ENCODE measurements around the gene MFAP2.

The MFAP2 gene

GRCh38 chr1:17007121-17007520 is 26.7 kb upstream of the MFAP2 start:
- Histone ChIP-seq H3K4me3 (ENCODE audit: low read depth, low read length) (no peak overlapping the region), H3K4me1 (ENCODE audit: control insufficient read depth, insufficient read depth, low read length) (peaks cover 21% of the 10 kb centered on the region), H3K27me3 (ENCODE audit: control insufficient read depth, insufficient read depth, low read length) (no peaks in the 10 kb centered on the region), H3K9ac (ENCODE audit: low read length) (no peak overlapping the region), H3K36me3 (ENCODE audit: control insufficient read depth, insufficient read depth, low read length) (peaks cover 27% of the 10 kb centered on the region), H3K27ac (ENCODE audit: low read depth, low read length) (no peak overlapping the region), H3K9me3 (ENCODE audit: control insufficient read depth, insufficient read depth, low read depth, low read length) (no peaks in the 10 kb centered on the region)

GRCh38 chr1:17005365-17005740 is 24.9 kb upstream of the MFAP2 start:
- Histone ChIP-seq H3K27ac (ENCODE audit: low read depth, low read length) (no peak overlapping the region), H3K36me3 (ENCODE audit: control insufficient read depth, insufficient read depth, low read length) (peaks cover 36% of the 10 kb centered on the region), H3K4me3 (ENCODE audit: low read depth, low read length) (no peak overlapping the region), H3K27me3 (ENCODE audit: control insufficient read depth, insufficient read depth, low read length) (no peaks in the 10 kb centered on the region), H3K9ac (ENCODE audit: low read length) (no peak overlapping the region), H3K9me3 (ENCODE audit: control insufficient read depth, insufficient read depth, low read depth, low read length) (no peaks in the 10 kb centered on the region), H3K4me1 (ENCODE audit: control insufficient read depth, insufficient read depth, low read length) (peaks cover 11% of the 10 kb centered on the region)

- no peaks in the 10 kb centered on the region for H3K9me3 ChIP-seq (ENCODE audit: control insufficient read depth, insufficient read depth, low read depth, low read length)
- H3K27ac ChIP-seq (ENCODE audit: low read depth, low read length), result no peak overlapping the region
- peaks cover 10% of the 10 kb centered on the region for H3K4me1 ChIP-seq (ENCODE audit: control insufficient read depth, insufficient read depth, low read length)
- H3K36me3 ChIP-seq (ENCODE audit: control insufficient read depth, insufficient read depth, low read length), result peaks cover 40% of the 10 kb centered on the region
- H3K9ac ChIP-seq (ENCODE audit: low read length), result no peak overlapping the region
- H3K4me3 ChIP-seq (ENCODE audit: low read depth, low read length), result no peak overlapping the region
- H3K27me3 ChIP-seq (ENCODE audit: control insufficient read depth, insufficient read depth, low read length), result no peaks in the 10 kb centered on the region
Measured at GRCh38 chr1:17004466-17005364, 24.3 kb upstream of the MFAP2 start.

GRCh38 chr1:17002524-17002902 is 22.1 kb upstream of the MFAP2 start:
- H3K27ac ChIP-seq (ENCODE audit: low read depth, low read length), result no peak overlapping the region
- H3K9me3 ChIP-seq (ENCODE audit: control insufficient read depth, insufficient read depth, low read depth, low read length), result no peaks in the 10 kb centered on the region
- H3K4me3 ChIP-seq (ENCODE audit: low read depth, low read length), result no peak overlapping the region
- H3K36me3 ChIP-seq (ENCODE audit: control insufficient read depth, insufficient read depth, low read length), result peaks cover 55% of the 10 kb centered on the region
- H3K4me1 ChIP-seq (ENCODE audit: control insufficient read depth, insufficient read depth, low read length), result peaks cover 5% of the 10 kb centered on the region
- H3K27me3 ChIP-seq (ENCODE audit: control insufficient read depth, insufficient read depth, low read length), result no peaks in the 10 kb centered on the region
- no peak overlapping the region for H3K9ac ChIP-seq (ENCODE audit: low read length)

- Histone ChIP-seq H3K36me3 (ENCODE audit: control insufficient read depth, insufficient read depth, low read length) (peaks cover 58% of the 10 kb centered on the region), H3K27me3 (ENCODE audit: control insufficient read depth, insufficient read depth, low read length) (no peaks in the 10 kb centered on the region), H3K4me1 (ENCODE audit: control insufficient read depth, insufficient read depth, low read length) (peaks cover 1% of the 10 kb centered on the region), H3K9ac (ENCODE audit: low read length) (no peak overlapping the region), H3K27ac (ENCODE audit: low read depth, low read length) (no peak overlapping the region), H3K9me3 (ENCODE audit: control insufficient read depth, insufficient read depth, low read depth, low read length) (no peaks in the 10 kb centered on the region), H3K4me3 (ENCODE audit: low read depth, low read length) (no peak overlapping the region)
Measured at GRCh38 chr1:17001760-17002523, 21.5 kb upstream of the MFAP2 start.

GRCh38 chr1:16999863-17000262 is 19.4 kb upstream of the MFAP2 start:
- Histone ChIP-seq H3K27ac (ENCODE audit: low read depth, low read length) (no peak overlapping the region), H3K27me3 (ENCODE audit: control insufficient read depth, insufficient read depth, low read length) (no peaks in the 10 kb centered on the region), H3K9ac (ENCODE audit: low read length) (no peak overlapping the region), H3K36me3 (ENCODE audit: control insufficient read depth, insufficient read depth, low read length) (peaks cover 63% of the 10 kb centered on the region), H3K4me3 (ENCODE audit: low read depth, low read length) (no peak overlapping the region), H3K9me3 (ENCODE audit: control insufficient read depth, insufficient read depth, low read depth, low read length) (no peaks in the 10 kb centered on the region), H3K4me1 (ENCODE audit: control insufficient read depth, insufficient read depth, low read length) (no peaks in the 10 kb centered on the region)

- H3K9me3 ChIP-seq (ENCODE audit: control insufficient read depth, insufficient read depth, low read depth, low read length), result no peaks in the 10 kb centered on the region
- no peaks in the 10 kb centered on the region for H3K27me3 ChIP-seq (ENCODE audit: control insufficient read depth, insufficient read depth, low read length)
- H3K36me3 ChIP-seq (ENCODE audit: control insufficient read depth, insufficient read depth, low read length), result peaks cover 52% of the 10 kb centered on the region
- H3K4me3 ChIP-seq (ENCODE audit: low read depth, low read length), result no peak overlapping the region
- H3K4me1 ChIP-seq (ENCODE audit: control insufficient read depth, insufficient read depth, low read length), result no peaks in the 10 kb centered on the region
- H3K9ac ChIP-seq (ENCODE audit: low read length), result no peak overlapping the region
- H3K27ac ChIP-seq (ENCODE audit: low read depth, low read length), result no peak overlapping the region
Measured at GRCh38 chr1:16998589-16998988, 18.2 kb upstream of the MFAP2 start.

GRCh38 chr1:16996845-16997244 is 16.4 kb upstream of the MFAP2 start:
- Histone ChIP-seq H3K27ac (ENCODE audit: low read depth, low read length) (no peak overlapping the region), H3K4me3 (ENCODE audit: low read depth, low read length) (no peak overlapping the region), H3K9me3 (ENCODE audit: control insufficient read depth, insufficient read depth, low read depth, low read length) (no peaks in the 10 kb centered on the region)

GRCh38 chr1:16993521-16994038 is 13.2 kb upstream of the MFAP2 start:
- Histone ChIP-seq H3K36me3 (ENCODE audit: control insufficient read depth, insufficient read depth, low read length) (peaks cover 44% of the 10 kb centered on the region), H3K9me3 (ENCODE audit: control insufficient read depth, insufficient read depth, low read depth, low read length) (no peaks in the 10 kb centered on the region)

More at GRCh38 chr1:16996845-16997244, 16.4 kb upstream of the MFAP2 start:
- no peaks in the 10 kb centered on the region for H3K4me1 ChIP-seq (ENCODE audit: control insufficient read depth, insufficient read depth, low read length)
- peaks cover 43% of the 10 kb centered on the region for H3K36me3 ChIP-seq (ENCODE audit: control insufficient read depth, insufficient read depth, low read length)
- no peaks in the 10 kb centered on the region for H3K27me3 ChIP-seq (ENCODE audit: control insufficient read depth, insufficient read depth, low read length)
- H3K9ac ChIP-seq (ENCODE audit: low read length), result no peak overlapping the region

GRCh38 chr1:16992675-16993074 is 12.3 kb upstream of the MFAP2 start:
- Histone ChIP-seq H3K4me1 (ENCODE audit: control insufficient read depth, insufficient read depth, low read length) (no peaks in the 10 kb centered on the region), H3K36me3 (ENCODE audit: control insufficient read depth, insufficient read depth, low read length) (peaks cover 43% of the 10 kb centered on the region), H3K9me3 (ENCODE audit: control insufficient read depth, insufficient read depth, low read depth, low read length) (no peaks in the 10 kb centered on the region), H3K9ac (ENCODE audit: low read length) (no peak overlapping the region), H3K27ac (ENCODE audit: low read depth, low read length) (no peak overlapping the region), H3K27me3 (ENCODE audit: control insufficient read depth, insufficient read depth, low read length) (no peaks in the 10 kb centered on the region), H3K4me3 (ENCODE audit: low read depth, low read length) (no peak overlapping the region)

More at GRCh38 chr1:16993521-16994038, 13.2 kb upstream of the MFAP2 start:
- Histone ChIP-seq H3K9ac (ENCODE audit: low read length) (no peak overlapping the region), H3K27me3 (ENCODE audit: control insufficient read depth, insufficient read depth, low read length) (no peaks in the 10 kb centered on the region), H3K4me3 (ENCODE audit: low read depth, low read length) (no peak overlapping the region), H3K4me1 (ENCODE audit: control insufficient read depth, insufficient read depth, low read length) (no peaks in the 10 kb centered on the region), H3K27ac (ENCODE audit: low read depth, low read length) (no peak overlapping the region)

GRCh38 chr1:16992102-16992501 is 11.7 kb upstream of the MFAP2 start:
- no peaks in the 10 kb centered on the region for H3K9me3 ChIP-seq (ENCODE audit: control insufficient read depth, insufficient read depth, low read depth, low read length)
- H3K36me3 ChIP-seq (ENCODE audit: control insufficient read depth, insufficient read depth, low read length), result peaks cover 47% of the 10 kb centered on the region
- H3K9ac ChIP-seq (ENCODE audit: low read length), result peak overlapping the region; percentile 2
- no peak overlapping the region; the same call in 1 of the 2 replicates for H3K27ac ChIP-seq (ENCODE audit: low read depth, low read length)
- no peak overlapping the region for H3K4me3 ChIP-seq (ENCODE audit: low read depth, low read length)
- no peaks in the 10 kb centered on the region for H3K27me3 ChIP-seq (ENCODE audit: control insufficient read depth, insufficient read depth, low read length)
- no peaks in the 10 kb centered on the region for H3K4me1 ChIP-seq (ENCODE audit: control insufficient read depth, insufficient read depth, low read length)
